Measurements from ENCODE around the gene LMAN1L. TPM values are rescaled to one million over a fixed set of nuclear protein-coding genes. Genes with fewer than 3 reads are reported as not detected.

LMAN1L gene
- total and polyA plus RNA-seq, 4 donors: 0.08 TPM; not detected in 3

DNA sequence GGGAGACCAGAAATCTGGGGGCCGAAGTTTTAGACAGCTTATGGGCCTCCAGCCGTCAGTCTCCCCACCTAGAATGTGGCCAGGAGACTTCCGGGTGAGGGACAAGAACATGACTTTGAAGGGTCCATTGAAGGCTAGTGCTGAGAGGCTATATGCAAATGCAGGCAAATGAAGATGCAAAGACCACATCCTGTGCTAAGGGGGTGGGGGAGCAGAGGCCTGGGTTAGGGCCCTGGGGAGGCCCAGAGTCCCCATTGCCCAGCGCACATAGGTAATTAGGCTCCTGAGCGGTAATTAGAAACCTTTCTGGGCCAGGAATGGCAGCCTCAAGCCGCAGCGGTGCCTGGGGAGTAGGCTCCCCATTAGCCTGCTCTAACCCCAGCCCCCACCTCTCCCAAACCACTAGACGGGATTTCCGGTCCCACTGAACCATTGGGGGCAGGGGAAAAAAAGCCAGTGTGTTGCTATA, 23.9 kb upstream of the LMAN1L start:
- TF ChIP-seq, protein P1, sequence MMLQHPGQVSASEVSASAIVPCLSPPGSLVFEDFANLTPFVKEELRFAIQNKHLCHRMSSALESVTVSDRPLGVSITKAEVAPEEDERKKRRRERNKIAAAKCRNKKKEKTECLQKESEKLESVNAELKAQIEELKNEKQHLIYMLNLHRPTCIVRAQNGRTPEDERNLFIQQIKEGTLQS (IDR thresholded peaks at IDR 0.05): no peak
- TF ChIP-seq, protein P2, sequence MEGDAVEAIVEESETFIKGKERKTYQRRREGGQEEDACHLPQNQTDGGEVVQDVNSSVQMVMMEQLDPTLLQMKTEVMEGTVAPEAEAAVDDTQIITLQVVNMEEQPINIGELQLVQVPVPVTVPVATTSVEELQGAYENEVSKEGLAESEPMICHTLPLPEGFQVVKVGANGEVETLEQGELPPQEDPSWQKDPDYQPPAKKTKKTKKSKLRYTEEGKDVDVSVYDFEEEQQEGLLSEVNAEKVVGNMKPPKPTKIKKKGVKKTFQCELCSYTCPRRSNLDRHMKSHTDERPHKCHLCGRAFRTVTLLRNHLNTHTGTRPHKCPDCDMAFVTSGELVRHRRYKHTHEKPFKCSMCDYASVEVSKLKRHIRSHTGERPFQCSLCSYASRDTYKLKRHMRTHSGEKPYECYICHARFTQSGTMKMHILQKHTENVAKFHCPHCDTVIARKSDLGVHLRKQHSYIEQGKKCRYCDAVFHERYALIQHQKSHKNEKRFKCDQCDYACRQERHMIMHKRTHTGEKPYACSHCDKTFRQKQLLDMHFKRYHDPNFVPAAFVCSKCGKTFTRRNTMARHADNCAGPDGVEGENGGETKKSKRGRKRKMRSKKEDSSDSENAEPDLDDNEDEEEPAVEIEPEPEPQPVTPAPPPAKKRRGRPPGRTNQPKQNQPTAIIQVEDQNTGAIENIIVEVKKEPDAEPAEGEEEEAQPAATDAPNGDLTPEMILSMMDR (IDR thresholded peaks at IDR 0.05; ENCODE audit: low read depth, low read length, missing input control): no peak
- no peak for TF ChIP-seq SP1 (IDR thresholded peaks at IDR 0.05)
- no peak for TF ChIP-seq FOXA2 (IDR thresholded peaks at IDR 0.05)
- TF ChIP-seq, protein P3, sequence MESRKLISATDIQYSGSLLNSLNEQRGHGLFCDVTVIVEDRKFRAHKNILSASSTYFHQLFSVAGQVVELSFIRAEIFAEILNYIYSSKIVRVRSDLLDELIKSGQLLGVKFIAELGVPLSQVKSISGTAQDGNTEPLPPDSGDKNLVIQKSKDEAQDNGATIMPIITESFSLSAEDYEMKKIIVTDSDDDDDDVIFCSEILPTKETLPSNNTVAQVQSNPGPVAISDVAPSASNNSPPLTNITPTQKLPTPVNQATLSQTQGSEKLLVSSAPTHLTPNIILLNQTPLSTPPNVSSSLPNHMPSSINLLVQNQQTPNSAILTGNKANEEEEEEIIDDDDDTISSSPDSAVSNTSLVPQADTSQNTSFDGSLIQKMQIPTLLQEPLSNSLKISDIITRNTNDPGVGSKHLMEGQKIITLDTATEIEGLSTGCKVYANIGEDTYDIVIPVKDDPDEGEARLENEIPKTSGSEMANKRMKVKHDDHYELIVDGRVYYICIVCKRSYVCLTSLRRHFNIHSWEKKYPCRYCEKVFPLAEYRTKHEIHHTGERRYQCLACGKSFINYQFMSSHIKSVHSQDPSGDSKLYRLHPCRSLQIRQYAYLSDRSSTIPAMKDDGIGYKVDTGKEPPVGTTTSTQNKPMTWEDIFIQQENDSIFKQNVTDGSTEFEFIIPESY (IDR thresholded peaks at IDR 0.05): no peak
- no peak for TF ChIP-seq TAF1 (conservative IDR thresholded peaks at IDR 0.05)
- TF ChIP-seq EGR1 (IDR thresholded peaks at IDR 0.05; ENCODE audit: low read depth in 2 of 2): no peak
- no peak for TF ChIP-seq YY1 (IDR thresholded peaks at IDR 0.05)
- TF ChIP-seq, protein P4, sequence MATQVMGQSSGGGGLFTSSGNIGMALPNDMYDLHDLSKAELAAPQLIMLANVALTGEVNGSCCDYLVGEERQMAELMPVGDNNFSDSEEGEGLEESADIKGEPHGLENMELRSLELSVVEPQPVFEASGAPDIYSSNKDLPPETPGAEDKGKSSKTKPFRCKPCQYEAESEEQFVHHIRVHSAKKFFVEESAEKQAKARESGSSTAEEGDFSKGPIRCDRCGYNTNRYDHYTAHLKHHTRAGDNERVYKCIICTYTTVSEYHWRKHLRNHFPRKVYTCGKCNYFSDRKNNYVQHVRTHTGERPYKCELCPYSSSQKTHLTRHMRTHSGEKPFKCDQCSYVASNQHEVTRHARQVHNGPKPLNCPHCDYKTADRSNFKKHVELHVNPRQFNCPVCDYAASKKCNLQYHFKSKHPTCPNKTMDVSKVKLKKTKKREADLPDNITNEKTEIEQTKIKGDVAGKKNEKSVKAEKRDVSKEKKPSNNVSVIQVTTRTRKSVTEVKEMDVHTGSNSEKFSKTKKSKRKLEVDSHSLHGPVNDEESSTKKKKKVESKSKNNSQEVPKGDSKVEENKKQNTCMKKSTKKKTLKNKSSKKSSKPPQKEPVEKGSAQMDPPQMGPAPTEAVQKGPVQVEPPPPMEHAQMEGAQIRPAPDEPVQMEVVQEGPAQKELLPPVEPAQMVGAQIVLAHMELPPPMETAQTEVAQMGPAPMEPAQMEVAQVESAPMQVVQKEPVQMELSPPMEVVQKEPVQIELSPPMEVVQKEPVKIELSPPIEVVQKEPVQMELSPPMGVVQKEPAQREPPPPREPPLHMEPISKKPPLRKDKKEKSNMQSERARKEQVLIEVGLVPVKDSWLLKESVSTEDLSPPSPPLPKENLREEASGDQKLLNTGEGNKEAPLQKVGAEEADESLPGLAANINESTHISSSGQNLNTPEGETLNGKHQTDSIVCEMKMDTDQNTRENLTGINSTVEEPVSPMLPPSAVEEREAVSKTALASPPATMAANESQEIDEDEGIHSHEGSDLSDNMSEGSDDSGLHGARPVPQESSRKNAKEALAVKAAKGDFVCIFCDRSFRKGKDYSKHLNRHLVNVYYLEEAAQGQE (IDR thresholded peaks at IDR 0.05): no peak
- TF ChIP-seq JUND (IDR thresholded peaks at IDR 0.05): no peak
- no peak for TF ChIP-seq GABPA (IDR thresholded peaks at IDR 0.05 in 1 of 2, conservative IDR thresholded peaks at IDR 0.05 in 1 of 2)
- TF ChIP-seq HNF4A (conservative IDR thresholded peaks at IDR 0.05): no peak
- TF ChIP-seq NR2F2 (IDR thresholded peaks at IDR 0.05): no peak
- no peak for TF ChIP-seq FOXA1 (IDR thresholded peaks at IDR 0.05)
- H3K9me3 ChIP-seq (ENCODE audit: control insufficient read depth in 4 of 4, low read length in 3 of 4): no peaks in the 10 kb centered on the region
- H3K4me1 ChIP-seq (ENCODE audit: control insufficient read depth in 4 of 4, insufficient read depth in 4 of 4, low read length in 3 of 4): peaks cover 18 to 83% (median 55%) of the 10 kb centered on the region in 4 donors
- H3K4me3 ChIP-seq (ENCODE audit: low read depth in 1 of 3, low read length in 3 of 3): no peak overlapping the region
- H3K27ac ChIP-seq (ENCODE audit: low read depth in 1 of 2, low read length in 2 of 2): peak overlapping the region; percentile 48 to 49
- H3K36me3 ChIP-seq (ENCODE audit: control insufficient read depth in 4 of 4, insufficient read depth in 3 of 4, low read depth in 1 of 4, low read length in 3 of 4): no peaks in the 10 kb centered on the region
- no peak for DNase-seq (ENCODE audit: low spot score)
- peak overlapping the region in 1 of 2 donors; percentile 8 for H3K9ac ChIP-seq (ENCODE audit: low read depth in 1 of 2, low read length in 2 of 2)
- H3K27me3 ChIP-seq (ENCODE audit: control insufficient read depth in 4 of 4, insufficient read depth in 4 of 4, low read length in 3 of 4): no peaks in the 10 kb centered on the region
- WGBS: 63% methylated on average over 9 of the region's 9 CpGs

DNA sequence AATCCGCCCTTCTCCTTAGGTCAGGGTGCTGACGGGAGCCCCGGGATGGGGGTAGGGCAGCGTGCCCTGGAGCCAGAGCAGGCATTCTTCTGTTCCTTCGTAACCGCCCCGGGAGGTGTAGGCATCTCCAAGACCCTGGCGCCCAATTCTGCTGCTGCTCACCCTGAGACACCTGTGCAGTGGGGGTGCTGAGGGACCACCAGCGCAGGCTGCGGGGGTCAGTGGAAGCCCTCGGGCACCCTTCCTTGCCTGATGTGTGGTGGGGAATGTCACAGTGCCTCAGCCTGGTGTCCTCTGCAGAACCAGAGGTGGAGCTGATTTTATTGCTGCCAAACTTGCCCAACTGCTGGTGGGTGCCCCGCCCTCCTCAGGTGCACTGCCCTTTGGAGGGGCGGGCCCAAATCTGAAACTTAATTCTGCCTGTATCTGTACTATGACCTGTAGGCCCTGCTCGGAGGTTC, 23.4 kb upstream of the LMAN1L start:
- peaks cover 16 to 78% (median 51%) of the 10 kb centered on the region in 4 donors for H3K4me1 ChIP-seq (ENCODE audit: control insufficient read depth in 4 of 4, insufficient read depth in 4 of 4, low read length in 3 of 4)
- 41% methylated on average over 14 of the region's 14 CpGs for WGBS
- no peaks in the 10 kb centered on the region for H3K9me3 ChIP-seq (ENCODE audit: control insufficient read depth in 4 of 4, low read length in 3 of 4)
- H3K4me3 ChIP-seq (ENCODE audit: low read depth in 1 of 3, low read length in 3 of 3): no peak overlapping the region
- no peaks in the 10 kb centered on the region for H3K27me3 ChIP-seq (ENCODE audit: control insufficient read depth in 4 of 4, insufficient read depth in 4 of 4, low read length in 3 of 4)
- H3K27ac ChIP-seq (ENCODE audit: low read depth in 1 of 2, low read length in 2 of 2): peak overlapping the region; percentile 48 to 49
- peak; percentile 21 for TF ChIP-seq SP1 (IDR thresholded peaks at IDR 0.05)
- TF ChIP-seq, protein P3 (IDR thresholded peaks at IDR 0.05): no peak
- peak in 1 of 2 donors; percentile 18 for TF ChIP-seq RAD21 (IDR thresholded peaks at IDR 0.05)
- no peak for TF ChIP-seq HNF4G (IDR thresholded peaks at IDR 0.05)
- TF ChIP-seq GABPA (IDR thresholded peaks at IDR 0.05 in 1 of 2, conservative IDR thresholded peaks at IDR 0.05 in 1 of 2): no peak
- TF ChIP-seq YY1 (IDR thresholded peaks at IDR 0.05): no peak
- no peak for TF ChIP-seq JUND (IDR thresholded peaks at IDR 0.05)
- peak; percentile 72 to 76 for TF ChIP-seq HNF4A (conservative IDR thresholded peaks at IDR 0.05)
- TF ChIP-seq, protein P4 (IDR thresholded peaks at IDR 0.05): no peak
- peak; percentile 55 to 63 for TF ChIP-seq RXRA (IDR thresholded peaks at IDR 0.05)
- TF ChIP-seq, protein P5, sequence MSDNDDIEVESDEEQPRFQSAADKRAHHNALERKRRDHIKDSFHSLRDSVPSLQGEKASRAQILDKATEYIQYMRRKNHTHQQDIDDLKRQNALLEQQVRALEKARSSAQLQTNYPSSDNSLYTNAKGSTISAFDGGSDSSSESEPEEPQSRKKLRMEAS (IDR thresholded peaks at IDR 0.05): no peak
- DNase-seq (ENCODE audit: low spot score): no peak
- no peaks in the 10 kb centered on the region for H3K36me3 ChIP-seq (ENCODE audit: control insufficient read depth in 4 of 4, insufficient read depth in 3 of 4, low read depth in 1 of 4, low read length in 3 of 4)
- H3K9ac ChIP-seq (ENCODE audit: low read depth in 1 of 2, low read length in 2 of 2): no peak overlapping the region
